ENCODE results near the gene MSRB1. TPM values are rescaled to one million over a fixed set of nuclear protein-coding genes. Genes with fewer than 3 reads are reported as not detected.

MSRB1 gene
- total and polyA plus RNA-seq, 2 of the 13 experiments (the other 11 are each of a cell fraction or from before 2014, with no cell fraction given), result 32.1 to 75.4 TPM

DNA sequence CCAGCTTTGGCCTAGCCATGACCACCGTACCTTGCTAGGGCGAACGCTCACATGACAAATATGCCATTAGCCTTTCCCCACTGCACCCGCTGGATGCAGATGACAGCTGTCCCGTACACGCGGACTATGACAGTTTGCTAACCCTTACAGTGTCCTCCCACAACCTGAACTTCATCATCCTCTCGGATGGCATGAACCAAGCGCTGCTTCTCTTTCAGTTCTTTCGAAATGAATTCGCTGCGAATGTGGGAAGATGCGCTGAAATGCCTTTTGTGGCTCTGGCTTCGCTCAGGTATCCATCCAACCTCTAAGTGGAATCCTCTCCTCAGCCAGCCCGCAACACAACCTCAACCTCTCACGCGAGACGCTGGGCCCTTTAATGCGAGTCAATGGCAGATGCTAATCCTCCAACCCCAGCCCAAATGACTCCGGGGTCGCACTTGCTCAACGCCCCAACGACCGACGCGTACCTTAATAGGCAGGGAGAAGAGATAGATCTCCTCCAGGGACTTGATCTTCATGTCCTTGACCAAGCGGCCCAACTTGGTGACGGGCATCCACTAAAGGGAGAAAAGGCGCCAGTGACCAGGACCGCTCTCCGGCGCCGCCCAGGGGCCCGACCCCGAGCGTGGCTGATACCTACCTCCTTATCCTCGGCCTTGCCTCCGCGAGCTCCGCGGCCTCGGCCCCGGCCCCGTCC, 21.0 kb upstream of the MSRB1 start (continued):
- TF ChIP-seq BRCA1 (CRISPR knock-in tag; IDR thresholded peaks at IDR 0.05) (no peak), BCL6 (CRISPR knock-in tag; IDR thresholded peaks at IDR 0.05) (no peak), SRSF1 (optimal IDR thresholded peaks at IDR 0.05; ENCODE audit: low read depth, low read length) (peak; percentile 0), SYNCRIP (IDR thresholded peaks at IDR 0.05; ENCODE audit: insufficient read depth, low read depth, low read length) (no peak), ZNF24 (IDR thresholded peaks at IDR 0.05) (no peak), NFE2L1 (CRISPR knock-in tag; IDR thresholded peaks at IDR 0.05; ENCODE audit: borderline replicate concordance) (no peak), RBAK (CRISPR knock-in tag; IDR thresholded peaks at IDR 0.05) (no peak), MED8 (CRISPR knock-in tag; IDR thresholded peaks at IDR 0.05; ENCODE audit: insufficient replicate concordance) (no peak), IKZF4 (CRISPR knock-in tag; IDR thresholded peaks at IDR 0.05; ENCODE audit: borderline replicate concordance, low read depth, not compliant biosample characterization) (no peak), ZNF589 (CRISPR knock-in tag; conservative IDR thresholded peaks at IDR 0.05) (0 out of 2 replicates have a peak, but pooled peaks have one; percentile 34), KMT2A (CRISPR knock-in tag; IDR thresholded peaks at IDR 0.05) (no peak; the same call in 1 of the 2 replicates), ZNF605 (CRISPR knock-in tag; IDR thresholded peaks at IDR 0.05) (0 out of 2 replicates have a peak, but pooled peaks have one; percentile 5), ZNF431 (CRISPR knock-in tag; IDR thresholded peaks at IDR 0.05; ENCODE audit: borderline replicate concordance, low read depth) (no peak), HMGA1 (CRISPR knock-in tag; conservative IDR thresholded peaks at IDR 0.05) (no peak), SMARCC2 (IDR thresholded peaks at IDR 0.05) (no peak), GABPA (IDR thresholded peaks at IDR 0.05; ENCODE audit: low read depth, low read length) (no peak), GABPA (CRISPR knock-in tag; IDR thresholded peaks at IDR 0.05; ENCODE audit: low read depth) (no peak)
- TF ChIP-seq, protein P1, sequence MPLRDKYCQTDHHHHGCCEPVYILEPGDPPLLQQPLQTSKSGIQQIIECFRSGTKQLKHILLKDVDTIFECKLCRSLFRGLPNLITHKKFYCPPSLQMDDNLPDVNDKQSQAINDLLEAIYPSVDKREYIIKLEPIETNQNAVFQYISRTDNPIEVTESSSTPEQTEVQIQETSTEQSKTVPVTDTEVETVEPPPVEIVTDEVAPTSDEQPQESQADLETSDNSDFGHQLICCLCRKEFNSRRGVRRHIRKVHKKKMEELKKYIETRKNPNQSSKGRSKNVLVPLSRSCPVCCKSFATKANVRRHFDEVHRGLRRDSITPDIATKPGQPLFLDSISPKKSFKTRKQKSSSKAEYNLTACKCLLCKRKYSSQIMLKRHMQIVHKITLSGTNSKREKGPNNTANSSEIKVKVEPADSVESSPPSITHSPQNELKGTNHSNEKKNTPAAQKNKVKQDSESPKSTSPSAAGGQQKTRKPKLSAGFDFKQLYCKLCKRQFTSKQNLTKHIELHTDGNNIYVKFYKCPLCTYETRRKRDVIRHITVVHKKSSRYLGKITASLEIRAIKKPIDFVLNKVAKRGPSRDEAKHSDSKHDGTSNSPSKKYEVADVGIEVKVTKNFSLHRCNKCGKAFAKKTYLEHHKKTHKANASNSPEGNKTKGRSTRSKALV (CRISPR knock-in tag; IDR thresholded peaks at IDR 0.05), result no peak
- TF ChIP-seq, protein P2, sequence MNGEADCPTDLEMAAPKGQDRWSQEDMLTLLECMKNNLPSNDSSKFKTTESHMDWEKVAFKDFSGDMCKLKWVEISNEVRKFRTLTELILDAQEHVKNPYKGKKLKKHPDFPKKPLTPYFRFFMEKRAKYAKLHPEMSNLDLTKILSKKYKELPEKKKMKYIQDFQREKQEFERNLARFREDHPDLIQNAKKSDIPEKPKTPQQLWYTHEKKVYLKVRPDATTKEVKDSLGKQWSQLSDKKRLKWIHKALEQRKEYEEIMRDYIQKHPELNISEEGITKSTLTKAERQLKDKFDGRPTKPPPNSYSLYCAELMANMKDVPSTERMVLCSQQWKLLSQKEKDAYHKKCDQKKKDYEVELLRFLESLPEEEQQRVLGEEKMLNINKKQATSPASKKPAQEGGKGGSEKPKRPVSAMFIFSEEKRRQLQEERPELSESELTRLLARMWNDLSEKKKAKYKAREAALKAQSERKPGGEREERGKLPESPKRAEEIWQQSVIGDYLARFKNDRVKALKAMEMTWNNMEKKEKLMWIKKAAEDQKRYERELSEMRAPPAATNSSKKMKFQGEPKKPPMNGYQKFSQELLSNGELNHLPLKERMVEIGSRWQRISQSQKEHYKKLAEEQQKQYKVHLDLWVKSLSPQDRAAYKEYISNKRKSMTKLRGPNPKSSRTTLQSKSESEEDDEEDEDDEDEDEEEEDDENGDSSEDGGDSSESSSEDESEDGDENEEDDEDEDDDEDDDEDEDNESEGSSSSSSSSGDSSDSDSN (CRISPR knock-in tag; IDR thresholded peaks at IDR 0.05), result peak; percentile 35; the same call in 1 of the 2 replicates
- TF ChIP-seq, protein P3, sequence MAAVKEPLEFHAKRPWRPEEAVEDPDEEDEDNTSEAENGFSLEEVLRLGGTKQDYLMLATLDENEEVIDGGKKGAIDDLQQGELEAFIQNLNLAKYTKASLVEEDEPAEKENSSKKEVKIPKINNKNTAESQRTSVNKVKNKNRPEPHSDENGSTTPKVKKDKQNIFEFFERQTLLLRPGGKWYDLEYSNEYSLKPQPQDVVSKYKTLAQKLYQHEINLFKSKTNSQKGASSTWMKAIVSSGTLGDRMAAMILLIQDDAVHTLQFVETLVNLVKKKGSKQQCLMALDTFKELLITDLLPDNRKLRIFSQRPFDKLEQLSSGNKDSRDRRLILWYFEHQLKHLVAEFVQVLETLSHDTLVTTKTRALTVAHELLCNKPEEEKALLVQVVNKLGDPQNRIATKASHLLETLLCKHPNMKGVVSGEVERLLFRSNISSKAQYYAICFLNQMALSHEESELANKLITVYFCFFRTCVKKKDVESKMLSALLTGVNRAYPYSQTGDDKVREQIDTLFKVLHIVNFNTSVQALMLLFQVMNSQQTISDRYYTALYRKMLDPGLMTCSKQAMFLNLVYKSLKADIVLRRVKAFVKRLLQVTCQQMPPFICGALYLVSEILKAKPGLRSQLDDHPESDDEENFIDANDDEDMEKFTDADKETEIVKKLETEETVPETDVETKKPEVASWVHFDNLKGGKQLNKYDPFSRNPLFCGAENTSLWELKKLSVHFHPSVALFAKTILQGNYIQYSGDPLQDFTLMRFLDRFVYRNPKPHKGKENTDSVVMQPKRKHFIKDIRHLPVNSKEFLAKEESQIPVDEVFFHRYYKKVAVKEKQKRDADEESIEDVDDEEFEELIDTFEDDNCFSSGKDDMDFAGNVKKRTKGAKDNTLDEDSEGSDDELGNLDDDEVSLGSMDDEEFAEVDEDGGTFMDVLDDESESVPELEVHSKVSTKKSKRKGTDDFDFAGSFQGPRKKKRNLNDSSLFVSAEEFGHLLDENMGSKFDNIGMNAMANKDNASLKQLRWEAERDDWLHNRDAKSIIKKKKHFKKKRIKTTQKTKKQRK (IDR thresholded peaks at IDR 0.05; ENCODE audit: low read length), result no peak

Measured in HepG2 (cell line).